HG02943 (cell line): ENCODE measurements around the gene SPRED3.

ENCODE experiments used
- ATAC-seq: cut with Tn5 transposase; IDR thresholded peaks from one replicate; pipeline ENCODE4 v1.9.1; 2021; ENCODE audit warnings: mild to moderate bottlenecking, low read depth, moderate library complexity; ENCODE audit not compliant: unreplicated experiment

The SPRED3 gene

GRCh38 chr19:38441657-38442348 is 53.3 kb downstream of the SPRED3 start:
- no peak for ATAC-seq

DNA sequence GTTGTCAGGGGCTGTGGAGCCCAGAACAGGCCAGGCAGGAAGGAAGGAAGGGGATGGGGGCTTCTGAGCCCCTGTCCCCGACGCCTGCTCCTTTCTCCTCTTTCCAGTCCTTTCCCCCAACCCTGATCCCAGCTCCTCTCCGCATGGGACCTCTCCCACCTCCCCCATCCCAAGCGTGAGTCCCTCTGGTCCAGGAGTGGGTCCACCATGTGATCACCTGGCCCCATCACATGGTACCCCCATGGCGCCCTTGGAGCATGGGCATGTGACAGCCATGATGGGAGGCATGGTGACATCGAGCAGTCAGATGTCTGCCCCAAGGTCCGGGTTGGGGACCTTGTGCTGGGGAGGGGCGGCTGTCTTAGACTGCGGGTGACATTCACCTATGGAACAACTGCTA is 54.2 kb downstream of the SPRED3 start:
- ATAC-seq: no peak

DNA sequence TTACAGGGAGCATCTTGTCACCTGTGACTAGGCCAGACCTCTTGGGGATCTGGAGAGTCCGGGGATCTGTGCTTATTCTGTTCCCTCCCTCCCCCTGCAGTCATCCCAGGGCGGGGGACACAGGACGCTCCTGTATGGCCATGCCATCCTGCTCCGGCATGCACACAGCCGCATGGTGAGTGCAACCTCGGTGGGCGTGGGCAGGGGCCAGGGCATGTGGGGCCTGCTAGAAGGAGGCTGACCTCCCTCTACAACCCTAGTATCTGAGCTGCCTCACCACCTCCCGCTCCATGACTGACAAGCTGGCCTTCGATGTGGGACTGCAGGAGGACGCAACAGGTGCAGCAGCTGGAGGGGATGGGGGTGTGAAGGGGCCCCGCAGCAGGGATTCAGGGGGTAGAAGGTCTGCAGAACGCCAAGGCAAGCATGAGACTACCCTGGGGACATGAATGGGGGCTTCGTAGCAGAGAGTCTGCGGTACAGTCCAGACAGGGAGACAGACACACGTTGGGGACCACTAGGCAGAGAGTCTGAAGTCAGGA is 55.0 kb downstream of the SPRED3 start:
- no peak for ATAC-seq

DNA sequence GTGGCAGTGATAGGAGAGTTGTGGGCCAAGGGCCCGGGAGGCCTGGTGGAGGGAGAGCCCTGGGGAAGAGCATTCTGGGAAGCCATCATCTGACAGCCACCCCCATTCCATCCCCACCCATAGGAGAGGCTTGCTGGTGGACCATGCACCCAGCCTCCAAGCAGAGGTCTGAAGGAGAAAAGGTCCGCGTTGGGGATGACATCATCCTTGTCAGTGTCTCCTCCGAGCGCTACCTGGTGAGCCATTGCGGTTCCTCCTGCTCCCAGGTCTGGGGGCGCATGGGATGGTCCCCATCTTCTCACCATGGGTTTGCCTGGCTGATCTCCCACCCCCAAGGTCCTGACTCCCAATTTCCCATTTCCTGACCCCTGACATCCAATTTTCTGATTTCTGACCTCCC is 55.5 kb downstream of the SPRED3 start:
- ATAC-seq: no peak

- ATAC-seq: no peak
These were observed 56.9 kb downstream of the SPRED3 start for GRCh38 chr19:38445362-38445761.

DNA sequence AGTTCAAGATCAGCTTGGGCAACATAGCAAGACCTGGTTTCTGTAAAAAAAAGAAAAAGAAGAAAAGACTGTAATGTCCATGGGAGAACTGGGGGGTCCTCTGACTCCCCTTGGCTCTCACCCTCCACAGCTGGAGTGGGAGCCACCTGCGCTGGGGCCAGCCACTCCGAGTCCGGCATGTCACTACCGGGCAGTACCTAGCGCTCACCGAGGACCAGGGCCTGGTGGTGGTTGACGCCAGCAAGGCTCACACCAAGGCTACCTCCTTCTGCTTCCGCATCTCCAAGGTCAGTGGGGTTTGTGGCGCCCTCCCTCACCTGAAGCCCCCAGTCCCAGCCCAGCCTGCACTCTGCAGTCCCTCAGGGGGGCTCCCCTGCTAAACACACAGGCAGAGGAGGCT is 59.7 kb downstream of the SPRED3 start:
- no peak for ATAC-seq
